Stimulated activated CD8-positive, alpha-beta memory T cell treated with anti-CD3 and anti-CD28 coated beads, Interleukin-12 subunit alpha, Interleukin-12 subunit beta, amount 100 ng/mL, for 1 hour (primary cell): ENCODE results near the gene MAGI1.

Experiments used
- DNase-seq: peaks from one replicate; pipeline ENCODE4 v3.0.0-alpha.2; 2020; ENCODE audit warnings: low read depth

Gene MAGI1

DNA sequence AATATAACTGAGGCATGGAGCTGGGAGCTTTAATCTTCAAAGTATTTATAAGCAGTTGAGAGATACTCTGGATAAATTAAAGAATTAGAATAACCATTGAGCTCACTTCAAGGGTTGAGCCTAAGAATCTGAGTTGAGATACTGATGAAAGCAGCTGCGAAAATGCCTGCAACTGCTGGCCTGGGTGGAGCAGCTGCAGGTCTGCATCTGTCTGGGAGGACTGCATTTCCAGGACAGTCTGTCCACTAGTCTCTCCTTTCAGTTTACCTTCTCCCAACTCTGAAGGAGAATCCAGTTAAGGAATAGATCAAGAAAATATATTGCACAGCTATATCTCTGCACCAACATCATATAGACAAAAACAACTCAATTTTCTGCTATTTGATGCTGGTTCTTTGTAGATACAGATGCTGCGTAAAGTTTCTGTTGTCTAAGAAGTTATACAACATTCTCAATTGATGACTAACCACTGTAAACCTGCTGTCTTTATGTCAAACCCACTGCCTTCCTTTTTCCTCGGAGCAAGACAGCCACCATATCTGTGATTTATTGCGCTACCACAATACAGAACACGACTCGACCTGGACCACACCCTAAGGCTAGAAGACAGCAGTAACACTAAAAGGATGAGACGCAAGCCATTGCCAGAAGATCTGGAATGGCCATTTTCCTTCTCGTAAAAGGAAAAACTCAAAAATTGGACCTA, 245.1 kb downstream of the MAGI1 start:
- DNase-seq: no peak

DNA sequence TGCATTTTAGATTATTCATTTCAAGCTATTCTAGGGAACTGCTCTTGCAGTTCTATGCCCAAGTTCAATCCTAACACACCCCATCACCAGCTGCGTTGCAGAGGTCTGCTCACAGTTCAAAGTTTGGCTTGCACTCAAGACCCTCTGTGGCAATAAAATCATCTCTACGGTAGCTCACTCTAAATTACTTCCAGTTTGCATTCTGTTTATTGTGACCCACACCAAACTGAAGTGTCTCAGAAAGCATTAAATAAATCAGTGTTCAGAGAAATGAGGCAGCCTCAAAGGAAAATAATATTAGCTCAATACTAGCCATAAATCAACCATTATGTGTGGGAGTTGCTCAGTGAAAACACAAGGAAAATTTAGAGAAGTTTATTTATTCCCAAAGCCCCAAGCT, 250.3 kb downstream of the MAGI1 start:
- DNase-seq: no peak

DNA sequence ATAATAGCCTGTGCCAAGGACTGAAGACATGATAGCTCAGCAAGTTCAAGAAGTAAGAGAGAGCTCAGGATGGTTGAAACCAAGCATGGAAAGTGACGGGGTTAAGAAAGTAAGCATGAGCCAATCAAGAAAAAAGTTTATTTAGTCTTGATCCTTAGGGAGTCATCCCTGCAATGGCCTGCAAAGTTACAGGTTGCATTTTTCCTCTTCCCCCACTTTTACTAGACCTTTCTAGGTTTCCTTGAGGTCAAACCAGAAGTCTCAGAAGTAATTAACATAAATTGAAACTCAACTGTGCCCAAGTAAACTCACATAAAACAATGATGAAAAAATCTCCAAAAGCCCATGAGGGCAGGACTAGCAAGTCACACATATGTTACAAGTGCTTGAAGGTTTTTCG, 250.9 kb downstream of the MAGI1 start:
- DNase-seq: no peak

DNA sequence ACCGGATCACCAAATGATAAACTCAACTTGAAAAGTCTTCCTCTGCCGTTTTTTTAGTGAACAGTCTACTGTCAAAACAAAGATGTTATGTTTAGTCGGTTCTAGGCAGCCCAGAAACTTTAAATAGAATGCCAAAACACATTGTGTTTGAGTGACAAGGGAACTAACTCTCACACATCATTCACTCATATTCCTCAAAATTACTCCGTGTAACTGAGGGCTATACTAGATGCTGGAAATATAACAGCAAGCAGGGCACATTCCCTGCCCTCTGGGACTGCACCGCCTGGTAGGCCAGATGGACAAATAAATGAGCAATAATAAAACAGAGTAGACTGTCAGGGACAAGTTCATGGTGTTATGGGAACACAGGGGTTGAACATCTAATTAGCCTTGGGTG, 251.4 kb downstream of the MAGI1 start:
- no peak for DNase-seq

DNA sequence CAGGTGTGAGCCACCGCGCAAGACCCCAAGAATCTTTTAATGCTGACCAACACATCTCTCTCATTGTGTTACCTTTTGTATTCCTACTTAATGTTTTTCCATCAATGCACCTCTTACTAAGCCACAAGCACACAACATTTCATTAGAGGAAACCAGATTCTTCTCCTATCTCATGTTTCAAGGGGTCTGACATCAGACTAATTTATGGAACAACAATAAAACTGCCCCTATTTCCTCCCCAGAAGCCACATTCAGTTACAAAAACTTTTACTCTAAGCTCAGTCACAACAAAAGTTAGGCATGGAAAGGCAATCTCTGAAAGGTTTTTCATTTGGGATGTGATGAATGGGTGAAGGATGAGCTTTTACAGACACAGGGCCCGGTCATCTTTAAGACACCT, 251.8 kb downstream of the MAGI1 start:
- no peak for DNase-seq

DNA sequence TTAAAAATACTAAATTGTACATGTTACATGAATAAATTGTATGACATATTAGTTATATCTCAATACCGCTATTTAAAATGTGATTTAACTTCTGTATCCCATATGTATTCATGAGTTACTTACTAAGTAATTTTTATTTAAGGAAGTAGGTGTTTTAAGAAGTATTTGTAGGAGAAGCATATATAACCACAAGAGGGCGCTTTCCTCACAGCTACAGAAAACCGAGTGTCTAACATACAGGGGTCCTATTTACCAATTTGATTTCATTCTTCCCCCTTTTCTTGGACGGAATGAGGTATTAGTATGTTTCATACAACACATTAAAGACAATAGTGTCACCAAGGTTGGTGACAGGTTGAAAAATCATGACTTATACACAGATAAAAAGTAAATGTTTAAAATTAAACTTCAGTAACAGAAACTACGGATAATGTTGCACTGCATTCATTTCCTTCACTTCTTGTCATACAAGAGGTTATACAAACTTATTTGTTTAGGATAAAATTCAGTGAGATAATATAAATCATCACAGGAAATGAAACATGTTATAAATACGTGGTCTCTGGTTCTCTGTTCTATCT, 253.6 kb downstream of the MAGI1 start:
- DNase-seq: no peak

DNA sequence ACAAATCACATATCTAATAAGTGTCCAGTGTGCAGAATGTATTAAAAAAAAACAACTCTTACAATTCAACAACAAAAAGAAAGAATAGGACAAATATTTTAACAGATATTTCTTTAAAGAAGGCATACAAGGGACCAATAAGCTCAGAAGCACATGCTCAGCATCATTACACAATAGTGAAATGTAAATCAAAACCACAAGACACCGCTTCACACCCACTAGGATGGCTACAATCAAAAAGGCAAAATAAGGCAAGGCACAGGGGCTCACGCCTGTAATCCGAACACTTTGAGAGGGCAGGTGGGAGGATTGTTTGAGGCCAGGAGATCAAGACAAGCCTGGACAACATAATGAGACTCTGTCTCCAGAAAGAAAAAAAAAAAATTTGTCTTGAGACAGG, 255.6 kb downstream of the MAGI1 start:
- DNase-seq: no peak

DNA sequence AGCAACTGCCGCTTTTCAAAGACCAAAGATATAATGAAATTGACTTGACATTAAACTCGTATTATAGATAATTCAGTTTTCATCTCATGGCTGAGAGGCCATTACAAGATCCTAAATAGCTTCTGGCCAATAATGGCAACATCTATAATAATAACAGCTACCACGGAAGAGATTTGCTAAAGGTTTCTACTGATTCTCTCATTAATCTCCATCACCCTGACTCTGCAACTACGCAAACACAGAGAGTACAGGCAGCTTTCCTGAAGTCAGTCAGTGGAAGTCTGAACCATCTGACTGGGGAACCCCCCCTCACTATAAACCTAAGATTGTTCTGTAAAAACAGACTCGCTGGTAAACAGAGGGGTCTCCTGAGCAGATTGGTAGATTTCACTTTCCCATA, 257.1 kb downstream of the MAGI1 start:
- DNase-seq: no peak

DNA sequence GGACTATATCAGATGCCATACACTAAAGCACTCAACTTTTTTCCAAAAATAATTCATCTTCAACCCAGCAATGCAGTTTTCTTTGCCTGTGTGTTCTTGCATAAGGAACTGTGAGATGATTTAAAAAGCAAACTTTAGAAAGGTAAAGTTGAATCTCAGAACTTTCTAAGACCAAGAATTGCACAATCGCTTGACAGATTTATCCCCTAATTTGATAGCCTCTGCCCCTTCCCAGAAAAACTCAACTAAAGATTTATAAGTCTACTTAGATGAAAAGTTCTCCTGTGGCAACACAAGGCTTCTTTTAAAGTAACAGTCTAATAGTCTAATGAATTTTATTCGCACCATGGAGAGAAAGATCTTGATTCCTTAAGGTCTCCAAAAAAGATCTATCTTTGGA, 259.3 kb downstream of the MAGI1 start:
- no peak for DNase-seq

DNA sequence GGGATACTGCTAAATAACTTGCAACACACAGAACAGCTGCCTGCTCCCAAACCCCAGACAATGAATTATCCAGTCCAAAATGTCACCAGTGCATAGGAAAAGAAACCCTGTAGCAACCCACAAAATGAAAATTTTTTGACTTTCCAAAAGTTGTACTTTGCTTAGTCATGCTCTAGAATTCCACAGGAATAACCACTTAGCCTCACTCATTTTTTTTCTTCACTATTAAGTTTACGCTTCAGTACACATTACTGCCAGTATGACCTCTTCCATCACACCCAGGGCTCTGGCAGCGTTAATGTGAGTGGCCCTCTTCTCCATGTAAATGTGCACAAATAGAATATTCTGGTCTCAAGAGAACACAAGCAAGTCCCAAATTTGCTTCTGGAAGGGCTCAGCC, 259.8 kb downstream of the MAGI1 start:
- DNase-seq: no peak

DNA sequence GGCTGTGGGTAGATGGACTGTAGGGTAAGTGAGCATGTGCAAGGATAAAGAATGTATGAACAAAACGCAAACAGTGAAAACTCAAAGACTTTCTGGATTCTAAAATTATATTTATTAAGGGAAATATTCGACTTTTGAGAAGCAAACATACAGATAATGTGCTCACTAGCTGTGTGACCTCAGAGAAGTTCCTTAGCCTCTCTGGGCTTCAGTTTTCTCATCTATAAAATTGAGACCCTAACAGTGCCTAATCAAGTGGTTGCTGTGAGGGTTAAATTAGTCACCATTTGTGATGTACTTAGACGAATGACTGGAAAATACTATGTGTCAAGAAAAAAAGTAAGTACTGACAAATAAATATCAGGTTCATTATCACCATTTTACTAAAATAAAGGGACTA, 261.7 kb downstream of the MAGI1 start:
- DNase-seq: no peak

DNA sequence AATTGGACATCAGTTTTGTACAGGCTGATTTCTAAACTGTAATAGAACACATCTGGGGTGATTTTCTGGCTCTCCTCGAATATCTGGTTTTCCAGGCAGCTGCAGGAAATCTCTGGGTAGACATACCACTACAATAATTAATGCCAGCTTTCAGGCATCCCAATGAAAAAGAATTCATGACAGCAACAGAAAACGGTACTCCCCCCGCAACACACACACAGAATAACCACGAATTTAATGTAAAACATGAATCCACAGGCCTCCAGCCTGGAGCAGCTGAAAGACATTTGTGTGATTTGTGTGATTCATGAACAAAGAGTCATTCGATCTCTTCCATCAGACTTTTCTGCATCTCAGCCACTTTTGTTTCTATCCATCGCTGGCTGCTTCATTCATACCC, 262.2 kb downstream of the MAGI1 start:
- DNase-seq: no peak

DNA sequence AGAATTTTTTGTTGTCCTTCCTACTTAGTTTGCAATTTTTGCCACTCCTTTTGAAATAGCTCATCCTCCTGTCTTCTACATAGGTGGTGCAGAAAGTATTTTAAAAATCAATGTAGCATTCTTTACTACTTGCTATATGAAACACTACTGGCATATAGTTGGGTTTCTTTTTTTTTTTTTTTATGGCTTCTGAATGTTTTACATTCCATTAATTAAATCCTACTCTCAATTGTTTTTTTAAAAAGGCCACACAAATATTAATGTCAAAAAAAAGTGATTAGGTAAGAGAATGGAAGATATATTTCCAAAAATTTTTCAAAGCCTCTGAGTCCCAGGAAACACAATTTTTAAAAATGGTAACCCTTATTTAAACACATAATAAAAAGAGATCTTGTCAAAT, 262.6 kb downstream of the MAGI1 start:
- DNase-seq: no peak

DNA sequence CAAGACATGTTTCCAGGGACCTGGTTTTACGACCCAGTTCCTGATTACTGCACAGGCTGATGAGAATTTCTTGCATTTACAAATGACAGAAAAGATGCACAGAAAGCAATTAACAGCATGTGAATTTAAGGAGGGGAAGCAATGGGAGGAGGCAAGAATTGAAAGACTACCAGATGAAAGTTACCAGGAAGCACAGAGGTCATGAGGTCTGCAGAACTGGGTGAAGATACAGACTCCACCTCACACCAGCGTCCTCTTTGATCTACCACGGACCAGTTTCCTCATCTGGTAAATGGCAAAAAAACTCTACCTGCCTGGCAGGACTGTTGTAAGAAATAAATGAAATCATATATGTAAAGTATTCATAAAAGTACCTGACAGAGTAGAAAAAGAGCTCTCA, 266.0 kb downstream of the MAGI1 start:
- DNase-seq: no peak

DNA sequence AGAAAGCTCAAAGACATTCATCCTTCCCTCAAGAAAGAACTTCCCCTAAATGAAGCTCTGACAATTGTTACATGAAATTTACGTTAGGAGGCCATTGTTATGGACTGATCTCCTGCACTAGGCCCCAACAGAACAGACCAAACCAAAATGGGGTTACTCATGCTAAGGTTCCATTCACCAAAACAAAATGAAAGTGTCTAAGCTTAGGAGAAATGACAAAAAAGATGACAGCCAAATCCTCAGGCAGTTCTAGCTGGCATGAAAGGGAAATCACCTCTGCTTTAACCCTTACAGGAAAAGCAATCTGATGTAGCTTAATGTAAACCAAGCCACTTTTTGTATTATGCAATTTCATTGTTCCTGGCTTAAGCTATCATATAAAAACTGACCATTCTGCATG, 271.2 kb downstream of the MAGI1 start:
- no peak for DNase-seq

DNA sequence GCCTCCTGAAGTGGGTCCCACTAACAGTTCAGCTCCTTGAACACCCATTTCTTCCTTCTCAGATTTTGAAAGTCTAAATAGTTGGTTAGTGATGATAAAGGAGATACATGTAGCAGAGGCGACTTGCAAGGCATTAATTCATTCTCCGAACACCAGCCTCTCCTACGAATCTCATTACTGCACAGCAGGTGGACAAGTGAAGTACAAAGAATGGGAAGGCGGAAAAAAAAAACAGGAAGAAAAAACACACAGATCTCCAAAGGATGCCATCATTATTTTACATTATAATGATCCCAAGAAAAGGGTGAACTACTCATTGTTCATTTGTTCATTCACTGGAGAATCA, 276.5 kb downstream of the MAGI1 start:
- no peak for DNase-seq

DNA sequence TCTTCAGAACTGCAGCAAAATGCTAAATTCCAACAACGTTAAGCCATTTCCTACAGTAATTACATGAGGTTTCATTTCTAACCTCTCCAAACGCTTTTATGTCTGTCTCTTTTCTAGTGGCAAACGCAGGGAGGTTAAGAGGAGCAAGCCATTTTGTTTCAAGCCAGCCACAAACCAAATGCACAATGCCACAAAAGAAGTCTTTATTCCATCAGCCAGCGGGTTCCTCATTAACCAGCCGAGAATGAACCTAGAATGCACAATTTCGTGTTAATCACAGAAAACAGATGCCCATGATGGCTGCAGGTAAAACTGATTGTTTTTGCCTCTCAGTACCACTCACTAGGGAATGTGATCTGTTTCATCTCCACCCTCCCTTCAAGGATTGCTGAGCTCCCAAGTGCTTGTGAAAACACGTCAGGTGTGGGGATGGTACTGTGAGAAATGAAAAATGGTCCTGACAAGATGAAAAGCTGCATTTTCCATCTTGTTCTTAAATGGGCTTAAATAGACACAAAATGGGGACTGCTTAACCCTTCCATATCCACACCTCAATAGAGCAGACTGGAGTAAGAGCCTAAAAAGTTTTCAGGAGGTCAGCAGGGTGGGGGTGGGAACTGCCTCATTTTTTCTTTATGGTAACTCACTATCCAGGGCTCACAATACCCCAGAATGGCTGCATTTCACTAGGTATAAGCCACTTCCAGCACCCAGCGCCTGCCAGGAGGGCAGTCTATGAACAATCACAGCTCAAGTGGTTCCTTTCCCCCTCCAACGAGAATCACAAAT, 277.1 kb downstream of the MAGI1 start:
- DNase-seq: no peak

DNA sequence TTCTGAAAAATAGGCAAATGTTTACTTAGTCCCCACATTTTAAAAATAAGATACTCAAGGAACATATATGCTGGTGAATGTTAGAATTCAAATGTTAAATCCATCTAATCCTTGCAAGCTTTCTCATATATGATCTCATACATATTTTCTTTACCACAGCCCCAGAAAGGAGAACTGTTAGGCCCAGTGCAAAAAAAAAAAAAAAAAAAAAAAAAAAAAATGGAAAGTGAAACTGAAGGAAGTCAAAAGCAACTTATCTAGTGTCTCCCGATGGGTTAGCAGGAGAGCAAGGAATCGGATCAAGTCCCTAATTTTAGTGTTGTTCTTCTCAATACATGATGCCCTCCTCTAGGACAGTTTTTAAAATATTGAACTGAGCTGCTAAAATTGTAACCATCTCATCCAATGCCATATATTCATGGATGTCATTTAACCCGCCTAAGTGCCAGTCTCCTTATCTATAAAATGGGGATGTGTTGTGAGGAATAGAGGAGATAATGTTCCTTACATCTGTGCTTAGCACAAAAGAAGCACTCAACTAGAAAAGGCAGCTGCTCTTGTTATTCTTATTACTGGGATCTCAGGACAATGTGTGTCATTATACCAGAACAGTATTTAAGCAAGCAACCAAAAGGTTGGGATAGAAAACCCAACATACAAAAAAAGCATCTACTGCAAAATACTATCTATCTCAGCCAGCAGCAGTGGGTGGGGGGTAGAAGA, 279.7 kb downstream of the MAGI1 start:
- DNase-seq: no peak

DNA sequence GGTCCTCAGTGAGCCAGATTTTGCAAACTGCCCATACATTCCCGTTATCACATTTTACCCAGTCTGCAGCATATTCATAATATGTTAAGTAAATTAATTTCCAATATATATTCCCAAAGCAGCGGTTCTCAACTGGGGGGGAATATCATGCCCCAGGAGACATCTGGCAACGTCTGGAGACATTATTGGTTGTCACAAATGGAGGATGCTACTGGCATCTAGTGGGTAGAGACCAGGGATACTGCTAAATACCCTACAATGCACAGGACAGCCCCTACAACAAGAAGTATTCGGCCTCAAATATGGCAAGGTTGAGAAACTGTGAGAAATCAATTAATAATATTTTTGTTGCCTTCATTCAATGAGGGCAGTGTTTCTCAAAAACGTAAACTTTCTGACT, 280.3 kb downstream of the MAGI1 start:
- DNase-seq: no peak

DNA sequence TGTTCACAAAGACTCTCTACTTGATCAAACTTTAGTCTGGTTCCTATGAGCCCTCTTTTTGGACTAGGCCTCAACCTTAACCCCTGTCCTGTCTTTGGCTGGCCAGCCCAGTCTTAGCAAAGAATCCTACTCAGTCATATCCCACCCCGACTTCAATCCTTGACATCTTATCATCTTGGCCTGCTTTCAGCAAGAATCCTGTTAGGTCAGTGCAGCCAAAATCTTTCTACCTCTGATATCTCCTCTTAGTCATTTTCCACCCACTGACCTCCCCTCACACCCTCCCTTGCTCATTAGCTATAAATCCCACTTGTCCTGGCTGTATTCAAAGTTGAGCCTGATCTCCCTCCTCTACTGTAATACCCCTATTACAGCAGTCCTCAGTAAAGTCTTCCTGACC, 286.1 kb downstream of the MAGI1 start:
- DNase-seq: no peak

DNA sequence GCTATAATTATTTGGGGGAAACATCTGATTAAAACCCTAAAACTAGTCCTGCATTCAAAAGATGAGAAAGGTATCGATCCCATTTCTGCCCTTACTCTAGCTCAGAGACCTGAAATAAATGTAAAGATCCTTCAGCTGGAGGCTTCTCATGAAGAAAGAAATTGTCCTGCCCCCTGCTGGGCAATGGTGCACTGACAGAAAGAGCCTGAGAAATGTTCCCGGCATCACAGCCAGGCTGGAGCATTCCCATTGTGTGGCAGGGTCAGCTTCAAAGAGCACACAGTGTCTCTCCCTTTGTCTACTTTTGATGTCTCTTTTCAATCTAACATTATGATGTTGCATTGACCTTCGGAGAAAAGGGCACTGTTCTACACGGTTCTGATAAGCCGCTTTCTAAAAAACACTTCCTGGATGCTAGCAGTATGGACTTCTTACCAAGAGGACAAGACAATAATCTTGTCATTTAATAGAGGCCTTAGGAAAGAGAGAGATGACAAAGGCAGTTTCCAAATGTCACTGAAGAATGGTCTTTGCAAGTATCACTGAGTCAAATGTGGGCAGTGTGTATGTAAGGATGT, 287.5 kb downstream of the MAGI1 start:
- no peak for DNase-seq

DNA sequence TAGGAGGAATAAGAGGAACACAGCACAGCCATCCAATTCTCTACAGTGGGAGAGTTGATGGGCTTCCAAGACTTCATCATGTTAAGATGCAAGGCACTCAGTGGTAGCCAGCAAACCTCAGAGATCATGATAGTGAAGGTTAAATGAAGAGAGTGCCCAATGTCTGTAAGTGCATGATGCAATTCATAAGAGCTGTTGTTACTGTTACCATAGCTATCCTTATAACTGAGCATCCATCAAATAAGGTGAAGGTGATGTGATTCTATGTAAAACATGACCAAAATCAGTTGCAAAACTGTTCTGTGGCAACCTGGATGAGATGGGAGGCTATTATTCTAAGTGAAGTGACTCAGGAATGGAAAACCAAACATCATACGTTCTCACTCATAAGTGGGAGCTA, 289.7 kb downstream of the MAGI1 start:
- no peak for DNase-seq

DNA sequence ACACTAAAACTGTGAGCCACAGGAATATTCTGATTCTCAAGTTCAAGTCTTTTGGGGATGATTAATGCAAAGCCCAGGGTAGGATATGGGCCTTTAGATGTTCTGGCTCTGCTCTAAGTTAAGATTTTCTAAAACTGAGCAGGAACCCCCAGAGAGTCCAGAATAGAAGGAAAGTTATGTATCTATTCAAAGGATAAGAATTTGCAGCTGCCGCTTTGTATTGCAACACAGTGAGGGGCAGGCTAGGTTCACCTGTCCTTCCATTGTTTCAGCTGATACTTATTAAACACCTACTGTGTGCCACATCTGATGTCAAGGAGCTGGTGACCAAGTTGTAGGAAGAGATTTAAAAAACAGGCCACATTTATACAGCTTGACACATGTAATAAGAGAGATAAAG, 290.4 kb downstream of the MAGI1 start:
- no peak for DNase-seq
